CD4-positive, alpha-beta T cell (primary cell): Measurements from ENCODE around the gene MTOR. TPM values are rescaled to one million over a fixed set of nuclear protein-coding genes. Genes with fewer than 3 reads are reported as not detected.

Experiments used
- ATAC-seq: fragments of 200-7000 bp; cut with Tn5 transposase; one replicate; pipeline ENCODE4 v1.10.0; 2022; ENCODE audit warnings: mild to moderate bottlenecking; ENCODE audit not compliant: poor library complexity
- CTCF ChIA-PET: fragments of 350-600 bp; sonication (Branson Sonifier 250); formaldehyde crosslinking; loops from one replicate; lab custom pipeline; 2021; ENCODE audit warnings: antibody characterized with exemption, inconsistent platforms; lab: Charles Lee
- POLR2A ChIA-PET: fragments of 350-600 bp; sonication (Branson Sonifier 250); formaldehyde crosslinking; loops from one replicate; lab custom pipeline; 2021; ENCODE audit warnings: antibody characterized with exemption, inconsistent platforms; lab: Charles Lee
- DNase-seq, 14 experiments: peaks; one replicate each; pipeline ENCODE4 v3.0.0-alpha.2; 2013 to 2020; ENCODE audit warnings: mixed read lengths in 2 of 14
- H3K27ac ChIP-seq, 2 donors: one replicate each; pipeline versions ENCODE4 v1.5.1 to v1.7.0; 2013; ENCODE audit warnings: low read length in 2 of 2, low read depth in 1 of 2, mild to moderate bottlenecking in 1 of 2
- H3K27me3 ChIP-seq, 2 experiments: 1 replicate in 1 of 2; 2 replicates in 1 of 2; pipeline versions ENCODE4 v1.6.1 to v1.7.0; 2013; ENCODE audit warnings: low read length in 2 of 2, control low read depth in 1 of 2, mild to moderate bottlenecking in 1 of 2, moderate library complexity in 1 of 2; ENCODE audit not compliant: insufficient read depth in 2 of 2, control insufficient read depth in 1 of 2
- H3K36me3 ChIP-seq: one replicate; pipeline ENCODE4 v1.6.1; 2013; ENCODE audit warnings: low read length, control low read depth; ENCODE audit not compliant: insufficient read depth
- H3K4me1 ChIP-seq: one replicate; pipeline ENCODE4 v1.6.1; 2013; ENCODE audit warnings: low read length, control low read depth; ENCODE audit not compliant: insufficient read depth
- H3K4me3 ChIP-seq: one replicate; pipeline ENCODE4 v1.5.1; 2013; ENCODE audit warnings: mild to moderate bottlenecking, low read length, moderate library complexity
- H3K9me3 ChIP-seq, 2 experiments: 1 replicate in 1 of 2; 2 replicates in 1 of 2; pipeline versions ENCODE4 v1.6.1 to v1.7.0; 2013; ENCODE audit warnings: low read length in 2 of 2, mild to moderate bottlenecking in 2 of 2, control low read depth in 1 of 2, moderate library complexity in 1 of 2; ENCODE audit not compliant: control insufficient read depth in 1 of 2, insufficient read depth in 1 of 2
- H3K27ac Mint-ChIP-seq: one replicate; pipeline ENCODE4 v1.8.0; 2020; ENCODE audit warnings: mixed read lengths
- H3K27me3 Mint-ChIP-seq: one replicate; pipeline ENCODE4 v1.8.0; 2021; ENCODE audit warnings: mixed read lengths
- H3K36me3 Mint-ChIP-seq: one replicate; pipeline ENCODE4 v1.8.0; 2021; ENCODE audit warnings: low read depth, mixed read lengths
- H3K4me1 Mint-ChIP-seq: one replicate; pipeline ENCODE4 v1.8.0; 2021; ENCODE audit warnings: low read depth, mixed read lengths
- H3K4me3 Mint-ChIP-seq: one replicate; pipeline ENCODE4 v1.8.0; 2020; ENCODE audit warnings: mild to moderate bottlenecking, mixed read lengths
- H3K9me3 Mint-ChIP-seq: one replicate; pipeline ENCODE4 v1.8.0; 2020; ENCODE audit warnings: mixed read lengths
- CTCF ChIP-seq: fragments of 200-600 bp; IDR thresholded peaks from one replicate; pipeline ENCODE4 v1.8.0; 2022; ENCODE audit warnings: antibody characterized with exemption, mild to moderate bottlenecking
- intact Hi-C, 2 experiments: fragments of 100-400 bp; cut with DNase I in 1 of 2; cut with micrococcal nuclease in 1 of 2; formaldehyde crosslinking; loops; one replicate each; pipeline versions ENCODE4 v1.15.1 to v1.9.0; 2023 to 2025; cut with DNase I, micrococcal nuclease
- total RNA-seq, 174 experiments: library from RNA in 2 of 174; stranded (reverse) in 2 of 174; gene quantifications; one replicate each; pipeline ENCODE4 v1.2.3 and lab custom pipeline; 2021 to 2026

Gene MTOR
- total RNA-seq, 2 experiments from 2014 or later: 27.3 to 28.9 TPM

- Histone ChIP-seq H3K9me3 (no peaks in the 10 kb centered on the region), H3K4me3 (no peak overlapping the region), H3K4me1 (no peaks in the 10 kb centered on the region), H3K36me3 (peaks cover 73% of the 10 kb centered on the region), H3K27ac (no peak overlapping the region), H3K27me3 (no peaks in the 10 kb centered on the region)
- ChIA-PET POLR2A (no interaction called here), CTCF (no interaction called here)
- no peak overlapping the region for H3K27ac Mint-ChIP-seq
- no peaks in the 10 kb centered on the region for H3K9me3 Mint-ChIP-seq
- TF ChIP-seq CTCF: no peak
- H3K27me3 Mint-ChIP-seq: no peaks in the 10 kb centered on the region
- H3K36me3 Mint-ChIP-seq: peaks cover 84% of the 10 kb centered on the region
- H3K4me1 Mint-ChIP-seq: no peaks in the 10 kb centered on the region
- intact Hi-C loops: no loop called here
- DNase-seq: no peak
- no peak for ATAC-seq
- no peak overlapping the region for H3K4me3 Mint-ChIP-seq
These were observed 119.5 kb downstream of the MTOR start for GRCh38 chr1:11142618-11143391.

- no peaks in the 10 kb centered on the region for H3K9me3 ChIP-seq
- Mint-ChIP-seq H3K36me3 (peaks cover 80% of the 10 kb centered on the region), H3K27me3 (no peaks in the 10 kb centered on the region), H3K4me1 (no peaks in the 10 kb centered on the region), H3K27ac (no peak overlapping the region), H3K4me3 (no peak overlapping the region), H3K9me3 (no peaks in the 10 kb centered on the region)
- intact Hi-C loops: no loop called here
- no peak overlapping the region for H3K4me3 ChIP-seq
- ATAC-seq (no peak), DNase-seq (no peak)
- ChIA-PET POLR2A (no interaction called here), CTCF (no interaction called here)
- H3K27ac ChIP-seq: no peak overlapping the region
- TF ChIP-seq CTCF: no peak
- H3K27me3 ChIP-seq: no peaks in the 10 kb centered on the region
- peaks cover 59% of the 10 kb centered on the region for H3K36me3 ChIP-seq
- H3K4me1 ChIP-seq: no peaks in the 10 kb centered on the region
These were observed 123.4 kb downstream of the MTOR start for GRCh38 chr1:11138952-11139351.

GRCh38 chr1:11138029-11138428 is 124.3 kb downstream of the MTOR start:
- DNase-seq (no peak), ATAC-seq (no peak)
- Histone ChIP-seq H3K36me3 (peaks cover 58% of the 10 kb centered on the region), H3K27ac (no peak overlapping the region), H3K27me3 (no peaks in the 10 kb centered on the region), H3K9me3 (no peaks in the 10 kb centered on the region), H3K4me1 (no peaks in the 10 kb centered on the region), H3K4me3 (no peak overlapping the region)
- Mint-ChIP-seq H3K27ac (no peak overlapping the region), H3K36me3 (peaks cover 80% of the 10 kb centered on the region), H3K4me1 (no peaks in the 10 kb centered on the region), H3K4me3 (no peak overlapping the region), H3K9me3 (no peaks in the 10 kb centered on the region), H3K27me3 (no peaks in the 10 kb centered on the region)
- intact Hi-C loops: no loop called here
- TF ChIP-seq CTCF: no peak
- CTCF ChIA-PET: no interaction called here
- POLR2A ChIA-PET: no interaction called here
